NT2/D1 (cell line): ENCODE results near the gene ARHGAP5.

ENCODE experiments used
- DNase-seq: peaks from one replicate; pipeline ENCODE4 v3.0.0-alpha.2; 2011; ENCODE audit warnings: low read depth, low spot score
- H3K27me3 ChIP-seq: 2 replicates; pipeline ENCODE4 v1.6.0; 2011; ENCODE audit warnings: mild to moderate bottlenecking; ENCODE audit not compliant: insufficient read length, insufficient read depth
- H3K36me3 ChIP-seq: 2 replicates; pipeline ENCODE4 v1.6.1; 2011; ENCODE audit warnings: mild to moderate bottlenecking, low read length, mixed read lengths; ENCODE audit not compliant: insufficient read depth, insufficient read length
- H3K4me1 ChIP-seq: 2 replicates; pipeline ENCODE4 v1.5.1; 2011; ENCODE audit not compliant: insufficient read depth, insufficient read length
- H3K4me3 ChIP-seq: 2 replicates; pipeline ENCODE4 v1.5.1; 2011; ENCODE audit warnings: low read depth; ENCODE audit not compliant: insufficient read length
- H3K9ac ChIP-seq: 2 replicates; pipeline ENCODE4 v1.6.0; 2011; ENCODE audit warnings: low read depth; ENCODE audit not compliant: insufficient read length
- H3K9me3 ChIP-seq: 2 replicates; pipeline ENCODE4 v1.5.1; 2011; ENCODE audit warnings: mild to moderate bottlenecking, low read length; ENCODE audit not compliant: insufficient read depth
- SUZ12 ChIP-seq: IDR thresholded peaks from 2 replicates; pipeline ENCODE4 v1.6.1; 2011; ENCODE audit not compliant: insufficient read length, insufficient read depth; ENCODE audit errors: extremely low read depth
- YY1 ChIP-seq: IDR thresholded peaks from 2 replicates; pipeline ENCODE4 v1.6.1; 2011; ENCODE audit not compliant: insufficient read length, insufficient read depth
- ZNF274 ChIP-seq: IDR thresholded peaks from 2 replicates; pipeline ENCODE4 v1.6.1; 2011; ENCODE audit warnings: mild to moderate bottlenecking, low read depth, low read length

The ARHGAP5 gene

DNA sequence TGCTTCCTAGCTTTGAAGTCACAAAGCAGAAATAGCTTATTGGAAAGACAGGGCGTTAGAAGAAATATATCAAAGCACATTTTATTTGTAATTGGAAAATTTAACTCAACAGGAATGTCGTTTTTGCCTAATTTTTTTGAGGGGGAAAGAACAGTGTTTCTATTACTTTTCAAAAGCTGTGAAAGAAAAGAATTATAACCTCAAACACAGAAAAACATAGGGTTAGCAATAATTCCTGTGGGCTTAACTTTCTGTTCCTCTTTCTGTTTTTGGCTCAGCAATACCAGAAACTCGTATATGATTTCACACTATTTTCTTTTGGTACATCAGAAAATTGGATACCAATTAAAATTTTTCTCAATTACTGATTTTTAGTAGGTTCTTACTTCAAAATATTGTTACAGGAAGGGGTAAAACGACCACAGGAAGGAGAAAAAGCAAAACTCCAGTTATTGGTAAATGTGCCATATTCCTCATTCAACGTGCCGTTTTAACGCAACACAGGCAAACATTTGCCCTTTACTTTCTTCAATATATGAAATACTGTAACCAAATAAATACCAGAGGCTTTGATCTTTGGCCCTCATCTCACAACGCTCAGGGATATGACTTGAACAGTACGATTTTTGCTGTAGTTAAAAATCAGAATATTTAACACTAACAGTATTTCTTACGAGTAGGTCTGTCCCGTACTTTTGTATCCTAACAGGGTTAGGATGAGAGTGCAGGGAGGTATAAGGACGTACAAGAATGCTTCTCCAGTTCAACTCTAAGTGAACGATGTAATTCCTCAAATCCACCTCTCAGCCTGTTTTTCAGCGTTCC, 123.5 kb downstream of the ARHGAP5 start:
- Histone ChIP-seq H3K27me3 (peaks cover 25% of the 10 kb centered on the region), H3K9ac (no peak overlapping the region), H3K36me3 (no peaks in the 10 kb centered on the region), H3K4me3 (peak overlapping the region; percentile 85), H3K9me3 (no peaks in the 10 kb centered on the region), H3K4me1 (no peaks in the 10 kb centered on the region)
- no peak for DNase-seq
- TF ChIP-seq YY1, result no peak
- TF ChIP-seq SUZ12, result no peak
- TF ChIP-seq ZNF274, result no peak

DNA sequence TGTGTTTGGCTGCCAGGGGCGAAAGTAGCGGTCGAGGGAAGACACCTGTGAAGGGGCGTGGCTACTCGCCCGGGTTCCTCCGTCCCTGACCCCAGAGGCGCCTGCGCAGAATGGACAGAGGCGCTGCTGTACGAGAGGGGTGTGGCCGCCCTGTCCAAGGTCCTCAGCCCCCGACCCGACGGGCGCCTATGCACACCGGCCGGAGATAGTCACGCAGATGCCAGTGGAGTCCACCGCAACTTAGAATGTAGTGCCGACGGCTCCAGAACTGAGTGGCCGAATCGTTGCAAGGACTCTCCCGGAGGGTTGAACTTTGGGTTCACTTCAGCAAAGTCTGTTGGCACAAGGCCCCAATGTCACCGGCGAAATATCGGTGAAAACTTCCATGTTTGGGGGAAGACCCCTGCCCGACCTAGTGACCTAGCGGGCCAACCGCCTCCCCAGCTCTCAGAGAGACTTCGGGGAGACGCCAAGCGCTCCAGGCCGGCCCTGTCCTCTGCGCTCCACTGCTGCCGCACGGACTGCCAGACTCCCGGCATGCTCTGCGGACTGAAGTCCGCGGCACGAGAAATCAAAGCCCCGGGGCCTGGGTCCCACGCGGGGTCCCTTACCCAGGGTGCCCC, 124.2 kb downstream of the ARHGAP5 start:
- TF ChIP-seq ZNF274 (no peak), YY1 (no peak), SUZ12 (no peak)
- H3K27me3 ChIP-seq, result peaks cover 25% of the 10 kb centered on the region
- no peaks in the 10 kb centered on the region for H3K4me1 ChIP-seq
- peak overlapping the region; percentile 85 for H3K4me3 ChIP-seq
- H3K9ac ChIP-seq, result peak overlapping the region; percentile 74
- DNase-seq, result peak; percentile 63
- no peaks in the 10 kb centered on the region for H3K36me3 ChIP-seq
- no peaks in the 10 kb centered on the region for H3K9me3 ChIP-seq

DNA sequence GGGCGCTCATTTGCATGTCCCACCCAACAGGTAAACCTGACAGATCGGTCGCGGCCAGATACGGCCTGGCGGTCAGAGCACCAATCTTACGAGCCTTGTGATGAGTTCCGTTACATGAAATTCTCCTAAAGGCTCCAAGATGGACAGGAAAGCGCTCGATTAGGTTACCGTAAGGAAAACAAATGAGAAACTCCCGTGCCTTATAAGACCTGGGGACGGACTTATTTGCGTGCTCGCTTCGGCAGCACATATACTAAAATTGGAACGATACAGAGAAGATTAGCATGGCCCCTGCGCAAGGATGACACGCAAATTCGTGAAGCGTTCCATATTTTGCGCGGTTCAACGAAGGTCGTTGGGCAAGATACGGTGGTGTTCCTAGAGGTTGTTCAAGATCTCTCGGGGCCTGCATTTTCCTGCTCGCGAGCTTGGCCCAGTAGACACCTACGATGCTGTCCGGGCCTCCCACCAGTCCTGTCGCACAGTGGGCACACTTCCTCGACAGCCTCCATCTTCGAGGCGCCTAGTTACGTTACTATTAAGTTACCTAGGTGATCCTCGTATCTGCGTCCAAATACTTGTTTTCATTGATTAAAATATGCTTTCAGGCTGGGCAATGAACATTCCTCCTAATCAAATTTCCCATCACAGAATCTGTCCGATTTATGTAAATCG, 124.8 kb downstream of the ARHGAP5 start, which contains the start of gene RNU6-7:
TSS of gene RNU6-7 (plus strand) at position 230 of the 675 bp plus-strand sequence.
- H3K27me3 ChIP-seq, result peaks cover 25% of the 10 kb centered on the region
- H3K36me3 ChIP-seq, result no peaks in the 10 kb centered on the region
- H3K9ac ChIP-seq, result peak within 1 kb of the TSS; percentile 74
- no peaks in the 10 kb centered on the region for H3K9me3 ChIP-seq
- DNase-seq, result no peak
- no peak for TF ChIP-seq YY1
- no peak for TF ChIP-seq SUZ12
- peak within 1 kb of the TSS; percentile 85 for H3K4me3 ChIP-seq
- no peaks in the 10 kb centered on the region for H3K4me1 ChIP-seq

- Histone ChIP-seq H3K4me1 (no peaks in the 10 kb centered on the region), H3K9me3 (no peaks in the 10 kb centered on the region), H3K9ac (peak overlapping the region; percentile 70), H3K36me3 (no peaks in the 10 kb centered on the region), H3K27me3 (peaks cover 25% of the 10 kb centered on the region), H3K4me3 (peak overlapping the region; percentile 85)
- DNase-seq, result no peak
- no peak for TF ChIP-seq ZNF274
- TF ChIP-seq YY1, result no peak
- TF ChIP-seq SUZ12, result no peak
Observed at GRCh38 chr14:32202491-32202997, 125.4 kb downstream of the ARHGAP5 start.

DNA sequence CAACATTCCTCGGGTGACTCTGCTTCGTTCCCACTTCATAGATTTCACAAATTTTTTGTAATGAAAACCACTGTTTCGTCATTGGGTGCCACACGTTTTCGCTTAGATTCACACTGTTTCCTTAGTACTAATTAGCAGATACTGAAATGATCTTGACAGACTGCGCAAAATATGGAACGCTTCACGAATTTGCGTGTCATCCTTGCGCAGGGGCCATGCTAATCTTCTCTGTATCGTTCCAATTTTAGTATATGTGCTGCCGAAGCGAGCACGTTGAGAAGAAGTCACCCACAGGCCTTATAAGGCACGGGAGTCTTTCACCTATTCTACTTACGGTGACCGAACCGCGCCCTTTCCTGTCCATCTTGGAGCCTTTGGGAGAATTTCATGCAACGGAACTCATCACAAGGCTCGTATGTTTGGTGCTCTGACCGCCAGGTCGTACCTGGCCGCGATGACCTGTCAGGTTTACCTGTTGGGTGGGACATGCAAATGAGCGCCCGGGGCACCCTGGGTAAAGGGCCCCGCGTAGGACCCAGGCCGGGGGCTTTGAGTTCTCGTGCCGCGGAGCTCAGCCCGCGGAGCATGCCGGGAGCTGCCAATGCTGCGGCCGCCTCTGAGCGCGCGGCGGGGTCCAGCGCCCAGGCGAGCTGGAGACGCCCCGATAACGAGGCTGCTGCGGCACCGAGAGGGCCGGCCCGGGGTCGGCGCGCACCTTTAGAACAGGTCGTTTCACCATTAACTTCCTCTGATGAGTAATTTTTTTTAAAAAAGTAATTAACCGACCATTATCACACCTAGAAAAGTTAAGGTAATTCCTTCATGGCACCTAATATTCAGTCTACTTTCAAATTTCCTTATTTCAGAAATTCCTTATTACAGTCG, 126.1 kb downstream of the ARHGAP5 start, which contains the start of gene RNU6-8:
TSS of gene RNU6-8 (minus strand) at position 272 of the 885 bp plus-strand sequence.
- H3K27me3 ChIP-seq, result peaks cover 25% of the 10 kb centered on the region
- DNase-seq, result peak; percentile 69
- no peaks in the 10 kb centered on the region for H3K36me3 ChIP-seq
- no peaks in the 10 kb centered on the region for H3K9me3 ChIP-seq
- TF ChIP-seq ZNF274 (no peak), SUZ12 (no peak), YY1 (no peak)
- peak within 1 kb of the TSS; percentile 85 for H3K4me3 ChIP-seq
- H3K9ac ChIP-seq, result peak within 1 kb of the TSS; percentile 80
- H3K4me1 ChIP-seq, result no peaks in the 10 kb centered on the region

DNA sequence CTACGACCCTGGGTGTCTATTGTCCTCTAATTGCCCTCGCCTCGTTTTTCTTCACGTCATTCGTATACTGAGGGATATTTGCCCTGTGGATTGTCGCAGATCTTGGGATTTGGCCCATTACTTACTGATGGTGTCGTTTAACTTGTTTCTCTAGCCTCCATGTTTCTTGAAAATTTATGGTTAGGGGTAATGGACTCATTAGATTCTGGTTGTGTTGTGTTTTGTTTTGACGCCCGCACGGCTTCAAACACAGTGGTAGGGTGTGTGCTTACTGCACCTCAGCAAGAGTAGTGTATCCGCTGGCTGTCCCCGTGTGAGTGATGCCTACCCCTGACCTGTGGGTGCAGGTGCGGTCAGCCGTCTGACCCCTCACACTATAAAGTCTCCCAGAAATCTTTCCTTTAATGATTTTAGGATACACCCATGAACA, 126.8 kb downstream of the ARHGAP5 start:
- H3K36me3 ChIP-seq, result no peaks in the 10 kb centered on the region
- peaks cover 25% of the 10 kb centered on the region for H3K27me3 ChIP-seq
- no peaks in the 10 kb centered on the region for H3K9me3 ChIP-seq
- TF ChIP-seq YY1 (no peak), SUZ12 (no peak), ZNF274 (no peak)
- DNase-seq, result no peak
- peak overlapping the region; percentile 64 for H3K9ac ChIP-seq
- H3K4me3 ChIP-seq, result peak overlapping the region; percentile 71
- no peaks in the 10 kb centered on the region for H3K4me1 ChIP-seq
